ENCODE data around the gene PLAC1. TPM values are rescaled to one million over a fixed set of nuclear protein-coding genes. Genes with fewer than 3 reads are reported as not detected.

Gene PLAC1
- total RNA-seq, 1 experiment from 2014 or later: 0.51 TPM

GRCh38 chrX:134695999-134696398 is 37.7 kb upstream of the PLAC1 start:
- no peaks in the 10 kb centered on the region for H3K9me3 ChIP-seq (ENCODE audit: control insufficient read depth, insufficient read depth, low read depth, low read length)
- H3K27ac ChIP-seq (ENCODE audit: low read length): no peak overlapping the region
- H3K27me3 ChIP-seq (ENCODE audit: control insufficient read depth, insufficient read depth, low read length): no peaks in the 10 kb centered on the region
- H3K4me3 ChIP-seq (ENCODE audit: low read depth in 2 of 2, low read length in 2 of 2): no peak overlapping the region
- intact Hi-C loops (cut with micrococcal nuclease; ENCODE audit: unreplicated experiment) (no loop called here), in situ Hi-C loops (cut with HindIII; ENCODE audit: low pct_unique_long_range_greater_than_20kb, low sequenced_read_pairs) (no loop called here)
- H3K4me1 ChIP-seq (ENCODE audit: control insufficient read depth, insufficient read depth, low read length): no peaks in the 10 kb centered on the region
- ChIA-PET CTCF (no interaction called here), POLR2A (no interaction called here)
- ATAC-seq: no peak
- BruUV-seq (replicated peaks): no TSS peak
- no peaks in the 10 kb centered on the region for H3K36me3 ChIP-seq (ENCODE audit: control insufficient read depth, insufficient read depth, low read length)
- DNase-seq (ENCODE audit: low read depth, low spot score): no peak
- TF ChIP-seq SIN3A (IDR thresholded peaks at IDR 0.05; ENCODE audit: borderline replicate concordance, insufficient read depth, low read depth, low read length): no peak
- TF ChIP-seq CTCF (IDR thresholded peaks at IDR 0.05): no peak
- TF ChIP-seq, protein P1, sequence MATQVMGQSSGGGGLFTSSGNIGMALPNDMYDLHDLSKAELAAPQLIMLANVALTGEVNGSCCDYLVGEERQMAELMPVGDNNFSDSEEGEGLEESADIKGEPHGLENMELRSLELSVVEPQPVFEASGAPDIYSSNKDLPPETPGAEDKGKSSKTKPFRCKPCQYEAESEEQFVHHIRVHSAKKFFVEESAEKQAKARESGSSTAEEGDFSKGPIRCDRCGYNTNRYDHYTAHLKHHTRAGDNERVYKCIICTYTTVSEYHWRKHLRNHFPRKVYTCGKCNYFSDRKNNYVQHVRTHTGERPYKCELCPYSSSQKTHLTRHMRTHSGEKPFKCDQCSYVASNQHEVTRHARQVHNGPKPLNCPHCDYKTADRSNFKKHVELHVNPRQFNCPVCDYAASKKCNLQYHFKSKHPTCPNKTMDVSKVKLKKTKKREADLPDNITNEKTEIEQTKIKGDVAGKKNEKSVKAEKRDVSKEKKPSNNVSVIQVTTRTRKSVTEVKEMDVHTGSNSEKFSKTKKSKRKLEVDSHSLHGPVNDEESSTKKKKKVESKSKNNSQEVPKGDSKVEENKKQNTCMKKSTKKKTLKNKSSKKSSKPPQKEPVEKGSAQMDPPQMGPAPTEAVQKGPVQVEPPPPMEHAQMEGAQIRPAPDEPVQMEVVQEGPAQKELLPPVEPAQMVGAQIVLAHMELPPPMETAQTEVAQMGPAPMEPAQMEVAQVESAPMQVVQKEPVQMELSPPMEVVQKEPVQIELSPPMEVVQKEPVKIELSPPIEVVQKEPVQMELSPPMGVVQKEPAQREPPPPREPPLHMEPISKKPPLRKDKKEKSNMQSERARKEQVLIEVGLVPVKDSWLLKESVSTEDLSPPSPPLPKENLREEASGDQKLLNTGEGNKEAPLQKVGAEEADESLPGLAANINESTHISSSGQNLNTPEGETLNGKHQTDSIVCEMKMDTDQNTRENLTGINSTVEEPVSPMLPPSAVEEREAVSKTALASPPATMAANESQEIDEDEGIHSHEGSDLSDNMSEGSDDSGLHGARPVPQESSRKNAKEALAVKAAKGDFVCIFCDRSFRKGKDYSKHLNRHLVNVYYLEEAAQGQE (IDR thresholded peaks at IDR 0.05; ENCODE audit: insufficient read depth in 1 of 2, low read depth in 2 of 2, low read length in 1 of 2): no peak
- no peak for TF ChIP-seq TCF7L2 (IDR thresholded peaks at IDR 0.05; ENCODE audit: low read depth, low read length)
- TF ChIP-seq POLR2AphosphoS5 (IDR thresholded peaks at IDR 0.05; ENCODE audit: low read depth, low read length): no peak

DNA sequence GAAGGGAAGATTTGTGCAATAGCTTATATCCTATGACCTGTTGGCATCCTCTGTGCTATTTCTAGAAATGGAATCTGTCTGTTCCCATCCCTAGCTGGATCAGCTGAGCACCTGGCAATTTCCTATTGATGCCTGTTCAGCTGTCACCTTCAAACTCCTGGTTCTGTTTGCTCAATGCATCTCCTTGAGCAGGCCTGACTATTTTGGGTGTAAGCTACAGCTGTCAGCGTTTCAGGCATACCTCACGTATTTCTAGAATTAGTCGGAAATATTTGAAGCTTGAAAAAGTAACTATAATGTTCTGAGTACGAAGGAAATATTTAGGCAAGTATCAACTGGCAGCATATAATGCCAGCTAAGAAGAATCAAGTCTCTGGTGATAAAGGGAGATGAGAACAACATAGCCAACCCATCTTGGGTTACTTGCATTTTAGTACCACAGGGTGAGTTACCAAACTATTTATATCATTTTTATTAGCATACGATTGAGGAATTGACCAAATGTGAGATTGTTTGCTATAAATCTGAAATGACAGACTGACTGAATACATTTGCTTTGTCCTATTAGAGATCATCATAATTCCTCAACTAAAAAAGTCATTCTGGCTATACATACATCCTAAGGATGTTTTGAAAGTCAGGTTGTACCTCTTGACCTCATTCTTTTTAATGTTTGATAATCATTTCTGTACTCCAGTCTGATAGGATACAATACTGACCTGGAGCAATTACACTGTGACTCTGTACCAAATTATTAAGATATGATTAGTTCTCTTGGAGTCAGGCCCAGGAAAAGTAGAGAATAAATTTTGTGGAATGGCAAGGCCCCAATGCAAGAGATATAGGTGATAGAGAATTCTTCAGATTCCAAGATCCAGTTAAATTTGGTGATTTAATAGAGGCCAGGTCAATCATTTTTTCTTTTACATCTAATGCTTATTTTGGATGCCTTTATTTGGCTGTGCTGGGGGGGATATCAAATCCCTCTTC is 36.4 kb upstream of the PLAC1 start:
- intact Hi-C loops (cut with micrococcal nuclease; ENCODE audit: unreplicated experiment): no loop called here

More for the DNA sequence above, 36.4 kb upstream of the PLAC1 start:
- CTCF ChIA-PET: no interaction called here
- H3K9me3 ChIP-seq (ENCODE audit: control insufficient read depth, insufficient read depth, low read depth, low read length): no peaks in the 10 kb centered on the region
- POLR2A ChIA-PET: no interaction called here
- H3K36me3 ChIP-seq (ENCODE audit: control insufficient read depth, insufficient read depth, low read length): no peaks in the 10 kb centered on the region
- no peak overlapping the region for H3K4me3 ChIP-seq (ENCODE audit: low read depth in 2 of 2, low read length in 2 of 2)
- H3K27me3 ChIP-seq (ENCODE audit: control insufficient read depth, insufficient read depth, low read length): no peaks in the 10 kb centered on the region
- DNase-seq (ENCODE audit: low read depth, low spot score) (no peak), ATAC-seq (no peak)
- H3K27ac ChIP-seq (ENCODE audit: low read length): no peak overlapping the region; the same call in 1 of the 2 replicates
- TF ChIP-seq, protein P1 (IDR thresholded peaks at IDR 0.05; ENCODE audit: insufficient read depth in 1 of 2, low read depth in 2 of 2, low read length in 1 of 2): no peak
- no peak for TF ChIP-seq SIN3A (IDR thresholded peaks at IDR 0.05; ENCODE audit: borderline replicate concordance, insufficient read depth, low read depth, low read length)
- TF ChIP-seq TCF7L2 (IDR thresholded peaks at IDR 0.05; ENCODE audit: low read depth, low read length): no peak
- no peak for TF ChIP-seq CTCF (IDR thresholded peaks at IDR 0.05)
- no peak for TF ChIP-seq POLR2AphosphoS5 (IDR thresholded peaks at IDR 0.05; ENCODE audit: low read depth, low read length)
- in situ Hi-C loops (cut with HindIII; ENCODE audit: low pct_unique_long_range_greater_than_20kb, low sequenced_read_pairs): no loop called here
- no TSS peak for BruUV-seq (replicated peaks)
- no peaks in the 10 kb centered on the region for H3K4me1 ChIP-seq (ENCODE audit: control insufficient read depth, insufficient read depth, low read length)
